Right lobe of liver (tissue), 4 donors: ENCODE data around the gene RTP2.

Experiments
- POLR2A ChIP-seq: fragments of 450-650 bp; IDR thresholded peaks from one replicate; pipeline ENCODE4 v1.6.1; 2017; ENCODE audit warnings: antibody characterized with exemption, mild to moderate bottlenecking
- TF ChIP-seq, protein P1 (sequence below), 4 donors: fragments of 200-600 bp in 3 of 4; fragments of 450-650 bp in 1 of 4; IDR thresholded peaks; one replicate each; pipeline versions ENCODE4 v1.5.1 to v1.8.0; 2016 to 2022; ENCODE audit warnings: antibody characterized with exemption in 4 of 4, mild to moderate bottlenecking in 2 of 4
- donor health status: DM: no; HTN: no; CAD: no.
- donor health status: DM: no; HTN: no; CAD: no.
- donor health status: DM: no; HTN: yes; CAD: no.

DNA sequence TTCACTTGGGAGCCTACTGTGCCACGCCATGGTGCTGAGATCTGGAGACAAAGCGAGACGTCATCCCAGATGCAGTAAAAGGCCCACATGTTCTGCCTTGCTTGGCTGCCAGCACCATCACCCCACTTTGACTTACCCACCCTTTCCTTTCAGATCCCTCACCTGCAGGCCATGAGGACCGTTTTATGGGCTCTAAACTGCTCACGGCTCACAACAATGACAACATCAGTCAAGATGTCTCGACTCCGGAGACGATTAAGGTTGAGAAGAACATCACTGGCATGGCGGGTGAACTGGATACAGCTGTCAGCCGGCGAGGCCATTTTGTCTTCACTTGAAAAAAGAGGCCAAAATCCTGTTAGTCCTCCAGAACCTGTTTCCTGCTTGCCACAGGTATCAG lies 31.0 kb upstream of the RTP2 start:
- TF ChIP-seq, protein P1, sequence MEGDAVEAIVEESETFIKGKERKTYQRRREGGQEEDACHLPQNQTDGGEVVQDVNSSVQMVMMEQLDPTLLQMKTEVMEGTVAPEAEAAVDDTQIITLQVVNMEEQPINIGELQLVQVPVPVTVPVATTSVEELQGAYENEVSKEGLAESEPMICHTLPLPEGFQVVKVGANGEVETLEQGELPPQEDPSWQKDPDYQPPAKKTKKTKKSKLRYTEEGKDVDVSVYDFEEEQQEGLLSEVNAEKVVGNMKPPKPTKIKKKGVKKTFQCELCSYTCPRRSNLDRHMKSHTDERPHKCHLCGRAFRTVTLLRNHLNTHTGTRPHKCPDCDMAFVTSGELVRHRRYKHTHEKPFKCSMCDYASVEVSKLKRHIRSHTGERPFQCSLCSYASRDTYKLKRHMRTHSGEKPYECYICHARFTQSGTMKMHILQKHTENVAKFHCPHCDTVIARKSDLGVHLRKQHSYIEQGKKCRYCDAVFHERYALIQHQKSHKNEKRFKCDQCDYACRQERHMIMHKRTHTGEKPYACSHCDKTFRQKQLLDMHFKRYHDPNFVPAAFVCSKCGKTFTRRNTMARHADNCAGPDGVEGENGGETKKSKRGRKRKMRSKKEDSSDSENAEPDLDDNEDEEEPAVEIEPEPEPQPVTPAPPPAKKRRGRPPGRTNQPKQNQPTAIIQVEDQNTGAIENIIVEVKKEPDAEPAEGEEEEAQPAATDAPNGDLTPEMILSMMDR (IDR thresholded peaks at IDR 0.05): no peak
- TF ChIP-seq POLR2A: no peak
